ENCODE measurements around the gene NR1D1. TPM values are rescaled to one million over a fixed set of nuclear protein-coding genes. Genes with fewer than 3 reads are reported as not detected.
A peak's percentile ranks its signal among the peaks of the same experiment; 100 is the strongest.

The NR1D1 gene
- total and polyA plus RNA-seq, 2 of the 13 experiments (the other 11 are each of a cell fraction or from before 2014, with no cell fraction given): 2.1 to 2.7 TPM

DNA sequence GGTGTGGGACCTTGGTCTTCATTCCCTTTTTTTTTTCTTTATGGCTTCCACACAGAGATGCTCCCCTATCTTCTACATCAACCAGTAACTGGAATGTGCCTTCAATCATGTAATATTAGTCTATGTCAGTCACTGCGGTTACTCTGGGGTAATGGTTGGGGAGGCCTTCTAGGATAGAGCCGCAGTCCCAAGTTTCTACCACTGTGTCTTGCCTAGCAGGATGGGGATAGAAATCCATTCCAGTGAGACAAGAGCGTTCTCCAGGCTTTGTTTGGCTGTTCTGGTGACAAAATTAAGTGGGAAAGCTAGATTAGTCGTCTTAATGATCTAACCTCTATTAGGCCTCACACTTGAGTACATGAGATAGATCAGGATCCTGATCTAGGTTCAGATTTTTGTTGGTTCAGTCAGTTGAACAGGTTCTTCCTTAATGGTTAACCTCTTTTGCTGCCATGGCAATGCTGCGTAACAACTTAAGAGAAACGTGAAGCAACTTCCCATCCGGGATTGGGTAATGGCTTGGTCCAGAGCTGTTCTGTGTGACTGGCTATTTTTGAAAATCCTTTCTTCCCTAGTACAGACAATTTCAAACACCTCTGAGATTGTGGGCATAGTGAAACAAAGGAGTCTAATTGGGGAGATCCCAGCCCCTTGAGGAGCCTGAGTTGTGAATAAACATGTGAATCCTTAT is 30.1 kb upstream of the NR1D1 start:
- DNase-seq (ENCODE audit: low spot score): no peak
- no peak for TF ChIP-seq ZNF709 (CRISPR knock-in tag; IDR thresholded peaks at IDR 0.05)
- no peak for TF ChIP-seq SPEN (CRISPR knock-in tag; IDR thresholded peaks at IDR 0.05; ENCODE audit: low read depth)
- TF ChIP-seq, protein P1, sequence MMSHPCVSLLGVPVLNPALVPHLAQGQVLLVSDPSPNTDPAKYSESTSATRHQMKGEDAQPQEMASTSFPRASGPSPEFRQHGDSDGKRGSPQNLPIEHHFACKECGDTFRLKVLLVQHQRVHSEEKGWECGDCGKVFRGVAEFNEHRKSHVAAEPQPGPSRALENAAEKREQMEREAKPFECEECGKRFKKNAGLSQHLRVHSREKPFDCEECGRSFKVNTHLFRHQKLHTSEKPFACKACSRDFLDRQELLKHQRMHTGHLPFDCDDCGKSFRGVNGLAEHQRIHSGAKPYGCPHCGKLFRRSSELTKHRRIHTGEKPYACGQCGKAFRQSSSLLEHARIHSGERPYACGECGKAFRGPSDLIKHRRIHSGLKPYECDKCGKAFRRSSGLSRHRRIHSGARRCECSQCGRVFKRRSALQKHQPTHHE (CRISPR knock-in tag; IDR thresholded peaks at IDR 0.05; ENCODE audit: borderline replicate concordance): no peak
- TF ChIP-seq TBP (CRISPR knock-in tag; IDR thresholded peaks at IDR 0.05): no peak
- peak; percentile 46; the same call in 1 of the 2 replicates for TF ChIP-seq POLR2G (IDR thresholded peaks at IDR 0.05; ENCODE audit: low read depth, low read length)
- no peak for TF ChIP-seq ZNF629 (CRISPR knock-in tag; conservative IDR thresholded peaks at IDR 0.05)
- TF ChIP-seq E2F5 (CRISPR knock-in tag; conservative IDR thresholded peaks at IDR 0.05): no peak
- TF ChIP-seq JUN (CRISPR knock-in tag; IDR thresholded peaks at IDR 0.05): no peak
- no peak for TF ChIP-seq ZNF350 (CRISPR knock-in tag; IDR thresholded peaks at IDR 0.05; ENCODE audit: borderline replicate concordance, low read depth)
- TF ChIP-seq MIER3 (CRISPR knock-in tag; IDR thresholded peaks at IDR 0.05; ENCODE audit: borderline replicate concordance): no peak
- TF ChIP-seq, protein P2, sequence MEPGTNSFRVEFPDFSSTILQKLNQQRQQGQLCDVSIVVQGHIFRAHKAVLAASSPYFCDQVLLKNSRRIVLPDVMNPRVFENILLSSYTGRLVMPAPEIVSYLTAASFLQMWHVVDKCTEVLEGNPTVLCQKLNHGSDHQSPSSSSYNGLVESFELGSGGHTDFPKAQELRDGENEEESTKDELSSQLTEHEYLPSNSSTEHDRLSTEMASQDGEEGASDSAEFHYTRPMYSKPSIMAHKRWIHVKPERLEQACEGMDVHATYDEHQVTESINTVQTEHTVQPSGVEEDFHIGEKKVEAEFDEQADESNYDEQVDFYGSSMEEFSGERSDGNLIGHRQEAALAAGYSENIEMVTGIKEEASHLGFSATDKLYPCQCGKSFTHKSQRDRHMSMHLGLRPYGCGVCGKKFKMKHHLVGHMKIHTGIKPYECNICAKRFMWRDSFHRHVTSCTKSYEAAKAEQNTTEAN (CRISPR knock-in tag; conservative IDR thresholded peaks at IDR 0.05): no peak
- TF ChIP-seq ZNF567 (CRISPR knock-in tag; IDR thresholded peaks at IDR 0.05; ENCODE audit: borderline replicate concordance): no peak
- TF ChIP-seq RAD51 (IDR thresholded peaks at IDR 0.05; ENCODE audit: borderline replicate concordance): no peak
- no peak for TF ChIP-seq PHF21A (CRISPR knock-in tag; IDR thresholded peaks at IDR 0.05)
- TF ChIP-seq, protein P3, sequence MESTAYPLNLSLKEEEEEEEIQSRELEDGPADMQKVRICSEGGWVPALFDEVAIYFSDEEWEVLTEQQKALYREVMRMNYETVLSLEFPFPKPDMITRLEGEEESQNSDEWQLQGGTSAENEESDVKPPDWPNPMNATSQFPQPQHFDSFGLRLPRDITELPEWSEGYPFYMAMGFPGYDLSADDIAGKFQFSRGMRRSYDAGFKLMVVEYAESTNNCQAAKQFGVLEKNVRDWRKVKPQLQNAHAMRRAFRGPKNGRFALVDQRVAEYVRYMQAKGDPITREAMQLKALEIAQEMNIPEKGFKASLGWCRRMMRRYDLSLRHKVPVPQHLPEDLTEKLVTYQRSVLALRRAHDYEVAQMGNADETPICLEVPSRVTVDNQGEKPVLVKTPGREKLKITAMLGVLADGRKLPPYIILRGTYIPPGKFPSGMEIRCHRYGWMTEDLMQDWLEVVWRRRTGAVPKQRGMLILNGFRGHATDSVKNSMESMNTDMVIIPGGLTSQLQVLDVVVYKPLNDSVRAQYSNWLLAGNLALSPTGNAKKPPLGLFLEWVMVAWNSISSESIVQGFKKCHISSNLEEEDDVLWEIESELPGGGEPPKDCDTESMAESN (CRISPR knock-in tag; conservative IDR thresholded peaks at IDR 0.05): no peak
- no peak for TF ChIP-seq NBN (conservative IDR thresholded peaks at IDR 0.05)
- no peak for TF ChIP-seq NCOR1 (IDR thresholded peaks at IDR 0.05; ENCODE audit: borderline replicate concordance, low read length)
- no peak for TF ChIP-seq SMAD1 (CRISPR knock-in tag; IDR thresholded peaks at IDR 0.05; ENCODE audit: borderline replicate concordance, low read depth)
- no peak for TF ChIP-seq ZNF678 (CRISPR knock-in tag; IDR thresholded peaks at IDR 0.05)
- no peak for TF ChIP-seq HES4 (CRISPR knock-in tag; IDR thresholded peaks at IDR 0.05; ENCODE audit: borderline replicate concordance)
- TF ChIP-seq ZNF790 (CRISPR knock-in tag; IDR thresholded peaks at IDR 0.05; ENCODE audit: borderline replicate concordance): no peak

More for the DNA sequence above, 30.1 kb upstream of the NR1D1 start:
- Histone ChIP-seq H3K4me3 (replicated peaks in 1 of 3; ENCODE audit: insufficient read depth in 1 of 3, low read depth in 2 of 3, low read length in 3 of 3) (no peak overlapping the region), H3K36me3 (replicated peaks in 1 of 2; ENCODE audit: control insufficient read depth in 1 of 2, insufficient read depth in 2 of 2, low read length in 2 of 2) (peaks cover 34 to 87% of the 10 kb centered on the region in 2 experiments), H4K20me1 (ENCODE audit: insufficient read depth, low read length) (peaks cover 3% of the 10 kb centered on the region), H3K4me2 (ENCODE audit: low read depth, low read length) (no peak overlapping the region), H3K4me1 (ENCODE audit: insufficient read depth, low read length) (peaks cover 23% of the 10 kb centered on the region), H3K79me2 (ENCODE audit: insufficient read depth, low read length) (peaks cover 12% of the 10 kb centered on the region), H3K9ac (ENCODE audit: insufficient read depth, low read depth, low read length) (no peak overlapping the region), H3K9me3 (ENCODE audit: low read length) (no peaks in the 10 kb centered on the region), H3K27ac (ENCODE audit: extremely low read length, insufficient read depth, low read length) (peak overlapping the region; percentile 3), H2AFZ (ENCODE audit: low read length) (no peak overlapping the region), H3K27me3 (ENCODE audit: control insufficient read depth in 1 of 2, insufficient read depth in 2 of 2, low read length in 2 of 2) (no peaks in the 10 kb centered on the region)
- intact Hi-C loops (cut with micrococcal nuclease; ENCODE audit: unreplicated experiment) (no loop called here), in situ Hi-C loops (cut with HindIII; ENCODE audit: extremely low pct_ligation_motif_present, low pct_unique_long_range_greater_than_20kb) (no loop called here)
- ChIA-PET POLR2A (interaction anchor here (4.9 to 8.8 kb wide), 2 partner anchors 9 to 17 kb away, joined by 36 to 62 read pairs; partner anchors contain the start of gene CASC3), CTCF (ENCODE audit: low intra/inter-chr PET ratio, low total read pairs) (no interaction called here)
- FAIRE-seq: no peak
- no peak for ATAC-seq
- WGBS (ENCODE audit: low lambda C conversion rate): 91% methylated on average over 7 of the region's 7 CpGs
- no TSS peak for BruUV-seq (replicated peaks)
